RWPE2 (cell line): Measurements from ENCODE around the gene HEBP1.

Source experiments
- ATAC-seq: fragments of 200-7000 bp; cut with Tn5 transposase; 3 replicates; pipeline ENCODE4 v1.9.1; 2021; ENCODE audit warnings: low read depth
- DNase-seq: peaks from one replicate; pipeline ENCODE4 v3.0.0-alpha.2; 2020; ENCODE audit warnings: low spot score
- H3K27ac ChIP-seq: fragments of 450-650 bp; 2 replicates; pipeline ENCODE4 v1.5.1; 2017; ENCODE audit warnings: mild to moderate bottlenecking; ENCODE audit not compliant: poor library complexity, severe bottlenecking
- H3K27me3 ChIP-seq: fragments of 250-450 bp; sonication (Bioruptor Pico); 2 replicates; pipeline ENCODE4 v1.5.1; 2021; ENCODE audit warnings: mild to moderate bottlenecking, moderate library complexity; ENCODE audit not compliant: insufficient read depth, poor library complexity, severe bottlenecking
- H3K36me3 ChIP-seq: fragments of 250-450 bp; sonication (Bioruptor Pico); 2 replicates; pipeline ENCODE4 v1.5.1; 2020; ENCODE audit warnings: low read depth, mild to moderate bottlenecking, moderate library complexity
- H3K4me1 ChIP-seq: fragments of 250-450 bp; sonication (Bioruptor Pico); 2 replicates; pipeline ENCODE4 v1.5.1; 2021; ENCODE audit warnings: mild to moderate bottlenecking, moderate library complexity; ENCODE audit not compliant: insufficient read depth, poor library complexity, severe bottlenecking
- H3K4me3 ChIP-seq: fragments of 250-450 bp; sonication (Bioruptor Pico); 2 replicates; pipeline ENCODE4 v1.5.1; 2021; ENCODE audit warnings: mild to moderate bottlenecking, moderate library complexity; ENCODE audit not compliant: severe bottlenecking
- H3K9me3 ChIP-seq: fragments of 250-450 bp; sonication (Bioruptor Pico); 2 replicates; pipeline ENCODE4 v1.5.1; 2021; ENCODE audit warnings: mild to moderate bottlenecking, moderate library complexity; ENCODE audit not compliant: severe bottlenecking
- CTCF ChIP-seq: fragments of 450-650 bp; IDR thresholded peaks from one replicate; pipeline ENCODE4 v1.5.1; 2017; ENCODE audit warnings: mild to moderate bottlenecking, moderate library complexity; ENCODE audit not compliant: poor library complexity, severe bottlenecking

HEBP1 gene

GRCh38 chr12:13032164-13032563 is 32.1 kb upstream of the HEBP1 start:
- DNase-seq (no peak), ATAC-seq (no peak)
- Histone ChIP-seq H3K4me1 (no peaks in the 10 kb centered on the region), H3K4me3 (no peak overlapping the region), H3K9me3 (no peaks in the 10 kb centered on the region), H3K36me3 (no peaks in the 10 kb centered on the region), H3K27me3 (no peaks in the 10 kb centered on the region), H3K27ac (no peak overlapping the region)
- no peak for TF ChIP-seq CTCF

- no peaks in the 10 kb centered on the region for H3K4me1 ChIP-seq
- H3K27me3 ChIP-seq = no peaks in the 10 kb centered on the region
- no peak for DNase-seq
- no peak overlapping the region for H3K27ac ChIP-seq
- no peak for TF ChIP-seq CTCF
- H3K9me3 ChIP-seq = no peaks in the 10 kb centered on the region
- H3K36me3 ChIP-seq = no peaks in the 10 kb centered on the region
- H3K4me3 ChIP-seq = no peak overlapping the region
- no peak for ATAC-seq
Measured at GRCh38 chr12:13030541-13031291, 30.7 kb upstream of the HEBP1 start.

GRCh38 chr12:13028825-13029570 is 28.9 kb upstream of the HEBP1 start:
- Histone ChIP-seq H3K27me3 (no peaks in the 10 kb centered on the region), H3K36me3 (no peaks in the 10 kb centered on the region), H3K27ac (no peak overlapping the region), H3K4me1 (no peaks in the 10 kb centered on the region), H3K9me3 (no peaks in the 10 kb centered on the region), H3K4me3 (no peak overlapping the region)
- DNase-seq (no peak), ATAC-seq (no peak)
- no peak for TF ChIP-seq CTCF

- Histone ChIP-seq H3K36me3 (no peaks in the 10 kb centered on the region), H3K4me1 (no peaks in the 10 kb centered on the region), H3K9me3 (no peaks in the 10 kb centered on the region), H3K4me3 (no peak overlapping the region), H3K27ac (no peak overlapping the region), H3K27me3 (no peaks in the 10 kb centered on the region)
- DNase-seq = no peak
- TF ChIP-seq CTCF = no peak
- no peak for ATAC-seq
Measured at GRCh38 chr12:13027508-13027907, 27.4 kb upstream of the HEBP1 start.

GRCh38 chr12:13027032-13027431 is 27.0 kb upstream of the HEBP1 start:
- no peak overlapping the region for H3K4me3 ChIP-seq
- no peak overlapping the region for H3K27ac ChIP-seq
- no peaks in the 10 kb centered on the region for H3K36me3 ChIP-seq
- no peak for TF ChIP-seq CTCF
- H3K4me1 ChIP-seq = no peaks in the 10 kb centered on the region
- no peaks in the 10 kb centered on the region for H3K27me3 ChIP-seq
- no peak for ATAC-seq
- no peaks in the 10 kb centered on the region for H3K9me3 ChIP-seq
- no peak for DNase-seq
